Measurements from ENCODE around the gene RANBP9. TPM values are rescaled to one million over a fixed set of nuclear protein-coding genes. Genes with fewer than 3 reads are reported as not detected.

The RANBP9 gene
- total and polyA plus RNA-seq, 2 of the 13 experiments (the other 11 are each of a cell fraction or from before 2014, with no cell fraction given), result 26.6 to 30.6 TPM

DNA sequence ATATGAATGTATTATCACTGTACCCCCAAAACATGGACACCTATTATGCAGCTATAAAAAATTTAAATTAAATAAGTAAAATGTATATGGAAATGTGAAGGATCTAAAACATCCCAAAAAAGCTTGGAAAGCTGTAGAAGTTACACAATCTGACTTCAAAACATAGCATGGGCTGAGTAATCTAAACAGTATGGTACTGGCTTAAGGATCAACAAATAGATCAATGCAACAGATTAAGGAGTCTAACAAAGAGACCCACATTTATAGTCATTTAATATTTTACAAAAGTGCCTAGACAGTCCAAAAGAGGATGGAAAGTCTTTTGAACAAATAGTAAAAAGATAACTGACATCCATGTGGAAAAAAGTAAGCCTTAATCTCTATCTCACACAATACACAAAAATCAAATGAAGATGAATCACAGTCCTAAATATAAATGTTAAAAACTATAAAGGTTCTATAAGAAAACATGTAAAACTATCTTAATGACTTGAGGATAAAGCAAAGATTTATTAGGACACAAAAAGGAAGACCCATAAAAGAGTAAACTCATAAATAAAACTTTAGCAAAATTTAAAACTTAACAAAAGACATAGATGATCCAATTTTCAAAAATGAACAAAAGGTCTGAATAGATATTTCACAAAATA, 46.8 kb downstream of the RANBP9 start (continued):
- TF ChIP-seq, protein P1, sequence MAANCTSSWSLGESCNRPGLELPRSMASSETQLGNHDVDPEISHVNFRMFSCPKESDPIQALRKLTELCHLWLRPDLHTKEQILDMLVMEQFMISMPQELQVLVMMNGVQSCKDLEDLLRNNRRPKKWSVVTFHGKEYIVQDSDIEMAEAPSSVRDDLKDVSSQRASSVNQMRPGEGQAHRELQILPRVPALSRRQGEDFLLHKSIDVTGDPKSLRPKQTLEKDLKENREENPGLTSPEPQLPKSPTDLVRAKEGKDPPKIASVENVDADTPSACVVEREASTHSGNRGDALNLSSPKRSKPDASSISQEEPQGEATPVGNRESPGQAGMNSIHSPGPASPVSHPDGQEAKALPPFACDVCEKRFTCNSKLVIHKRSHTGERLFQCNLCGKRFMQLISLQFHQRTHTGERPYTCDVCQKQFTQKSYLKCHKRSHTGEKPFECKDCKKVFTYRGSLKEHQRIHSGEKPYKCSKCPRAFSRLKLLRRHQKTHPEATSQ (CRISPR knock-in tag; IDR thresholded peaks at IDR 0.05; ENCODE audit: borderline replicate concordance), result no peak
- TF ChIP-seq ATAD3A (CRISPR knock-in tag; IDR thresholded peaks at IDR 0.05), result no peak
- TF ChIP-seq AHDC1 (CRISPR knock-in tag; IDR thresholded peaks at IDR 0.05; ENCODE audit: borderline replicate concordance), result peak; percentile 32; the same call in 1 of the 2 replicates
- no peak for TF ChIP-seq MAZ (IDR thresholded peaks at IDR 0.05; ENCODE audit: borderline replicate concordance, low read depth, low read length)
- TF ChIP-seq MAZ (CRISPR knock-in tag; IDR thresholded peaks at IDR 0.05; ENCODE audit: low read depth), result no peak
- TF ChIP-seq NFIC (IDR thresholded peaks at IDR 0.05; ENCODE audit: low read length), result peak; percentile 72; the same call in 1 of the 2 replicates
- TF ChIP-seq SOX13 (IDR thresholded peaks at IDR 0.05), result no peak
- TF ChIP-seq SOX13 (CRISPR knock-in tag; conservative IDR thresholded peaks at IDR 0.05 in 1 of 2, IDR thresholded peaks at IDR 0.05 in 1 of 2), result peak in 1 of 2 experiments; percentile 87; a peak in 2 of 4 replicates
- no peak for TF ChIP-seq PAX8 (CRISPR knock-in tag; IDR thresholded peaks at IDR 0.05; ENCODE audit: borderline replicate concordance)
- TF ChIP-seq, protein P2, sequence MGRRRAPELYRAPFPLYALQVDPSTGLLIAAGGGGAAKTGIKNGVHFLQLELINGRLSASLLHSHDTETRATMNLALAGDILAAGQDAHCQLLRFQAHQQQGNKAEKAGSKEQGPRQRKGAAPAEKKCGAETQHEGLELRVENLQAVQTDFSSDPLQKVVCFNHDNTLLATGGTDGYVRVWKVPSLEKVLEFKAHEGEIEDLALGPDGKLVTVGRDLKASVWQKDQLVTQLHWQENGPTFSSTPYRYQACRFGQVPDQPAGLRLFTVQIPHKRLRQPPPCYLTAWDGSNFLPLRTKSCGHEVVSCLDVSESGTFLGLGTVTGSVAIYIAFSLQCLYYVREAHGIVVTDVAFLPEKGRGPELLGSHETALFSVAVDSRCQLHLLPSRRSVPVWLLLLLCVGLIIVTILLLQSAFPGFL (CRISPR knock-in tag; IDR thresholded peaks at IDR 0.05), result no peak
- TF ChIP-seq, protein P3, sequence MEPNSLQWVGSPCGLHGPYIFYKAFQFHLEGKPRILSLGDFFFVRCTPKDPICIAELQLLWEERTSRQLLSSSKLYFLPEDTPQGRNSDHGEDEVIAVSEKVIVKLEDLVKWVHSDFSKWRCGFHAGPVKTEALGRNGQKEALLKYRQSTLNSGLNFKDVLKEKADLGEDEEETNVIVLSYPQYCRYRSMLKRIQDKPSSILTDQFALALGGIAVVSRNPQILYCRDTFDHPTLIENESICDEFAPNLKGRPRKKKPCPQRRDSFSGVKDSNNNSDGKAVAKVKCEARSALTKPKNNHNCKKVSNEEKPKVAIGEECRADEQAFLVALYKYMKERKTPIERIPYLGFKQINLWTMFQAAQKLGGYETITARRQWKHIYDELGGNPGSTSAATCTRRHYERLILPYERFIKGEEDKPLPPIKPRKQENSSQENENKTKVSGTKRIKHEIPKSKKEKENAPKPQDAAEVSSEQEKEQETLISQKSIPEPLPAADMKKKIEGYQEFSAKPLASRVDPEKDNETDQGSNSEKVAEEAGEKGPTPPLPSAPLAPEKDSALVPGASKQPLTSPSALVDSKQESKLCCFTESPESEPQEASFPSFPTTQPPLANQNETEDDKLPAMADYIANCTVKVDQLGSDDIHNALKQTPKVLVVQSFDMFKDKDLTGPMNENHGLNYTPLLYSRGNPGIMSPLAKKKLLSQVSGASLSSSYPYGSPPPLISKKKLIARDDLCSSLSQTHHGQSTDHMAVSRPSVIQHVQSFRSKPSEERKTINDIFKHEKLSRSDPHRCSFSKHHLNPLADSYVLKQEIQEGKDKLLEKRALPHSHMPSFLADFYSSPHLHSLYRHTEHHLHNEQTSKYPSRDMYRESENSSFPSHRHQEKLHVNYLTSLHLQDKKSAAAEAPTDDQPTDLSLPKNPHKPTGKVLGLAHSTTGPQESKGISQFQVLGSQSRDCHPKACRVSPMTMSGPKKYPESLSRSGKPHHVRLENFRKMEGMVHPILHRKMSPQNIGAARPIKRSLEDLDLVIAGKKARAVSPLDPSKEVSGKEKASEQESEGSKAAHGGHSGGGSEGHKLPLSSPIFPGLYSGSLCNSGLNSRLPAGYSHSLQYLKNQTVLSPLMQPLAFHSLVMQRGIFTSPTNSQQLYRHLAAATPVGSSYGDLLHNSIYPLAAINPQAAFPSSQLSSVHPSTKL (CRISPR knock-in tag; IDR thresholded peaks at IDR 0.05), result peak; percentile 77
- peak; percentile 34; the same call in 1 of the 2 replicates for TF ChIP-seq RARA (CRISPR knock-in tag; IDR thresholded peaks at IDR 0.05)
- peak; percentile 84 for TF ChIP-seq GATAD2A (CRISPR knock-in tag; IDR thresholded peaks at IDR 0.05)
- TF ChIP-seq RBM22 (optimal IDR thresholded peaks at IDR 0.05; ENCODE audit: low read length), result no peak
- no peak for TF ChIP-seq ZMYM4 (CRISPR knock-in tag; IDR thresholded peaks at IDR 0.05)
- TF ChIP-seq ZNF572 (CRISPR knock-in tag; IDR thresholded peaks at IDR 0.05), result no peak
- peak; percentile 48; the same call in 1 of the 2 replicates for TF ChIP-seq FOXK1 (CRISPR knock-in tag; IDR thresholded peaks at IDR 0.05; ENCODE audit: borderline replicate concordance, low read depth)
- no peak for TF ChIP-seq ZNF629 (CRISPR knock-in tag; conservative IDR thresholded peaks at IDR 0.05)
